ENCODE measurements around the gene DYNLT2B. TPM values are rescaled to one million over a fixed set of nuclear protein-coding genes. Genes with fewer than 3 reads are reported as not detected.
"Not testable (repeated sequence)": the region's sequence is repeated elsewhere in the genome, so short reads cannot be mapped to it uniquely, and the experiment has no call there.

DYNLT2B gene
- total RNA-seq, result 1 to 10 TPM; 4.0 to 7.6 TPM

- no peaks in the 10 kb centered on the region for H3K9me3 ChIP-seq
- H3K4me1 ChIP-seq, result no peaks in the 10 kb centered on the region
- peak within 1 kb of the TSS; percentile 74 to 80 for H3K9ac ChIP-seq (ENCODE audit: low read depth in 2 of 2, low read length in 2 of 2)
- no peaks in the 10 kb centered on the region for H3K27me3 ChIP-seq
- H3K27ac ChIP-seq, result peak within 1 kb of the TSS; percentile 93
- DNase-seq, result peak; percentile 88
- H3K36me3 ChIP-seq, result no peaks in the 10 kb centered on the region
- TF ChIP-seq, protein P1, sequence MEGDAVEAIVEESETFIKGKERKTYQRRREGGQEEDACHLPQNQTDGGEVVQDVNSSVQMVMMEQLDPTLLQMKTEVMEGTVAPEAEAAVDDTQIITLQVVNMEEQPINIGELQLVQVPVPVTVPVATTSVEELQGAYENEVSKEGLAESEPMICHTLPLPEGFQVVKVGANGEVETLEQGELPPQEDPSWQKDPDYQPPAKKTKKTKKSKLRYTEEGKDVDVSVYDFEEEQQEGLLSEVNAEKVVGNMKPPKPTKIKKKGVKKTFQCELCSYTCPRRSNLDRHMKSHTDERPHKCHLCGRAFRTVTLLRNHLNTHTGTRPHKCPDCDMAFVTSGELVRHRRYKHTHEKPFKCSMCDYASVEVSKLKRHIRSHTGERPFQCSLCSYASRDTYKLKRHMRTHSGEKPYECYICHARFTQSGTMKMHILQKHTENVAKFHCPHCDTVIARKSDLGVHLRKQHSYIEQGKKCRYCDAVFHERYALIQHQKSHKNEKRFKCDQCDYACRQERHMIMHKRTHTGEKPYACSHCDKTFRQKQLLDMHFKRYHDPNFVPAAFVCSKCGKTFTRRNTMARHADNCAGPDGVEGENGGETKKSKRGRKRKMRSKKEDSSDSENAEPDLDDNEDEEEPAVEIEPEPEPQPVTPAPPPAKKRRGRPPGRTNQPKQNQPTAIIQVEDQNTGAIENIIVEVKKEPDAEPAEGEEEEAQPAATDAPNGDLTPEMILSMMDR (IDR thresholded peaks at IDR 0.05), result no peak
- peak within 1 kb of the TSS; percentile 85 for H3K4me3 ChIP-seq
- intact Hi-C loops (cut with DNase I), result no loop called here
Measured at GRCh38 chr3:196317687-196318467, at the start of gene DYNLT2B. TSS of gene DYNLT2B (minus strand) at chr3:196318240. CDS start at chr3:196318152, 88 bp downstream.

- TF ChIP-seq, protein P1 (IDR thresholded peaks at IDR 0.05), result no peak
- H3K4me3 ChIP-seq, result no peak overlapping the region
- H3K9ac ChIP-seq (ENCODE audit: low read depth in 2 of 2, low read length in 2 of 2), result no peak overlapping the region
- DNase-seq, result no peak
- no peak overlapping the region for H3K27ac ChIP-seq
- no peaks in the 10 kb centered on the region for H3K4me1 ChIP-seq
- no peaks in the 10 kb centered on the region for H3K27me3 ChIP-seq
- H3K9me3 ChIP-seq, result no peaks in the 10 kb centered on the region
- no peaks in the 10 kb centered on the region for H3K36me3 ChIP-seq
- intact Hi-C loops (cut with DNase I), result no loop called here
Measured at GRCh38 chr3:196365736-196366135, 47.7 kb upstream of the DYNLT2B start.

DNA sequence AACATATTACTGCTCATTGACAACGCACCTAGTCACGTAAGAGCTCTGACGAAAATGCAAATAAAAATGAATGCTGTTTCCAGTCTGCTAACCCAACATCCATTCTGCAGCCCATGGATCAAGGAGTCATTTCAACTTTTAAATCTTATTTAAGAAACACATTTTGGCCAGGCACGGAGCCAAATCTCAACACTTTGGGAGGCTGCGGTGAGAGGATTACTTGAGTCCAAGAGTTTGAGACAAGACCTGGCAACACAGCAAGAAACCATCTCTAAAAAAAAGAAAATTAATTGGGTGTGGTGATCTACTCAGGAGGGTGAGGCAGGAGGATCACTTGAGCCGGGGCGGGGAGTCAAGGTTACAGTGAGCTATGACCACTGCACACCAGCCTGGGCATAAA, 42.5 kb upstream of the DYNLT2B start:
- no peak for DNase-seq
- Histone ChIP-seq H3K27ac (no peak overlapping the region), H3K4me1 (no peaks in the 10 kb centered on the region), H3K4me3 (no peak overlapping the region), H3K9ac (ENCODE audit: low read depth in 2 of 2, low read length in 2 of 2) (no peak overlapping the region), H3K9me3 (no peaks in the 10 kb centered on the region), H3K27me3 (no peaks in the 10 kb centered on the region), H3K36me3 (peaks cover 6% of the 10 kb centered on the region)
- TF ChIP-seq, protein P1 (IDR thresholded peaks at IDR 0.05), result no peak
- intact Hi-C loops (cut with DNase I), result no loop called here

GRCh38 chr3:196358540-196358939, 40.5 kb upstream of the DYNLT2B start:
- H3K4me1 ChIP-seq; H3K27me3 ChIP-seq; DNase-seq; H3K9me3 ChIP-seq; H3K27ac ChIP-seq; H3K4me3 ChIP-seq; H3K9ac ChIP-seq (ENCODE audit: low read depth in 2 of 2, low read length in 2 of 2); intact Hi-C loops (cut with DNase I); H3K36me3 ChIP-seq: not testable (repeated sequence)

- TF ChIP-seq, protein P1 (IDR thresholded peaks at IDR 0.05), result no peak
- Histone ChIP-seq H3K9ac (ENCODE audit: low read depth in 2 of 2, low read length in 2 of 2) (no peak overlapping the region), H3K4me1 (no peaks in the 10 kb centered on the region), H3K4me3 (no peak overlapping the region), H3K27ac (no peak overlapping the region), H3K9me3 (no peaks in the 10 kb centered on the region), H3K36me3 (peaks cover 6% of the 10 kb centered on the region), H3K27me3 (no peaks in the 10 kb centered on the region)
- intact Hi-C loops (cut with DNase I), result no loop called here
- no peak for DNase-seq
Measured at GRCh38 chr3:196357905-196358304, 39.9 kb upstream of the DYNLT2B start.

DNA sequence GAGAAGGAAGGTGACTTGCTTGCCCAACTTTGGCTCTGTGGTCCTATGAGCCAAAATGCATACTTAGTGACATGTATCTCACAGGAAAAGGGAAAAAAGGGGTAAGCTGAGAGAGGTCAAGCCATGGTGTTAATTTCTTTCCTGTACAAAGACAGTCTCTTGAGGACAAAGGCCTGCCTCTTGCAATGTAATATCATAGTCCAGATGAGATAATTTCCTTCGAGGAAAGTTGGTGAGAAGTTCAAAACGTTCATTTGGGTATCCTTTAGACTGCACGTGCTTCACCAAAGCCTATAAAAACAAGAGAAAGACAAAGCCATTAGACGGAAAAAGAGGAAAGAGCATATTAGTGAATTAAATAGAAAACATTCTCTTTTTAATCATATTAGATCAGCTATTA, 38.5 kb upstream of the DYNLT2B start:
- Histone ChIP-seq H3K4me3 (no peak overlapping the region), H3K27me3 (no peaks in the 10 kb centered on the region), H3K9me3 (no peaks in the 10 kb centered on the region), H3K36me3 (peaks cover 6% of the 10 kb centered on the region), H3K9ac (ENCODE audit: low read depth in 2 of 2, low read length in 2 of 2) (no peak overlapping the region), H3K27ac (no peak overlapping the region), H3K4me1 (no peaks in the 10 kb centered on the region)
- DNase-seq, result no peak
- intact Hi-C loops (cut with DNase I), result no loop called here
- TF ChIP-seq, protein P1 (IDR thresholded peaks at IDR 0.05), result no peak
